Right ventricle myocardium superior (tissue), 1 donor: Measurements from ENCODE around the gene SSU72. TPM values are rescaled to one million over a fixed set of nuclear protein-coding genes. Genes with fewer than 3 reads are reported as not detected.
A peak's percentile ranks its signal among the peaks of the same experiment; 100 is the strongest.
"Not testable (repeated sequence)": the region's sequence is repeated elsewhere in the genome, so short reads cannot be mapped to it uniquely, and the experiment has no call there.

Experiments used
- ATAC-seq: fragments of 200-7000 bp; cut with Tn5 transposase; one replicate; pipeline ENCODE4 v1.9.1; 2020; ENCODE audit warnings: mild to moderate bottlenecking; ENCODE audit not compliant: poor library complexity
- DNase-seq: peaks from one replicate; pipeline ENCODE4 v3.0.0-alpha.2; 2020
- intact Hi-C: fragments of 100-400 bp; cut with DNase I; formaldehyde crosslinking; loops from one replicate; pipeline ENCODE4 v1.11.2; 2022
- total RNA-seq: library from RNA; stranded (reverse); fragmentation: NEBNext Ultra II Directional; extraction: Animal tissue kit (Norgen Biotek cat#: 25700); gene quantifications from one replicate; pipeline ENCODE4 v1.2.1, GENCODE V29; 2021
- donor health status: DM: no; HTN: yes; CAD: no; lungs with severe emphysema.

The SSU72 gene
- total RNA-seq, 1 donor from 2014 or later, result 106 TPM

DNA sequence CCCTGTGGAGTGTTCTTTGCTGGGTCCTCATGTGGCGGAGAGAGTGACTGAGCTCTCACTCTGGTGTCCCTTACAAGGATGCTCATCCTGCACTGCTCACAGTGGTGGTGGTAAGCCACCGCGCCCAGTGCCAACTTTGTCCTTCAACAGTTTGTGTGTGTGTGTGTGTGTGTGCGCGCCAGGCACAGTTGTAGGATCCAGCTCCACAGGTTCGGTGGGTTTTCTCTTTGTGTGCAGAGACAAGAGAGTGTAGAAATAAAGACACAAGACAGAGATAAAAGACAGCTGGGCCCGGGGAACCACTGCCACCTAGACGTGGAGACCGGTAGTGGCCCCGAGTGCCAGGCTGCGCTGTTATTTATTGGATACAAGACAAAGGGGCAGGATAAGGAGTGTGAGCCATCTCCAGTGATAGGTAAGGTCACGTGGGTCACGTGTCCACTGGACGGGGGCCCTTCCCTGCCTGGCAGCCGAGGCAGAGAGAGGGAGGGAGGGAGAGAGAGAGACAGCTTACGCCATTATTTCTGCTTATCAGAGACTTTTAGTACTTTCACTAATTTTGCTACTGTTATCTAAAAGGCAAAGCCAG, 69.8 kb downstream of the SSU72 start:
- DNase-seq, result peak; percentile 82
- ATAC-seq, result peak; percentile 33
- intact Hi-C loops, result loop anchor here (10.0 kb wide), 1 partner anchor 130 kb away; the partner anchor contains the start of gene AURKAIP1

DNA sequence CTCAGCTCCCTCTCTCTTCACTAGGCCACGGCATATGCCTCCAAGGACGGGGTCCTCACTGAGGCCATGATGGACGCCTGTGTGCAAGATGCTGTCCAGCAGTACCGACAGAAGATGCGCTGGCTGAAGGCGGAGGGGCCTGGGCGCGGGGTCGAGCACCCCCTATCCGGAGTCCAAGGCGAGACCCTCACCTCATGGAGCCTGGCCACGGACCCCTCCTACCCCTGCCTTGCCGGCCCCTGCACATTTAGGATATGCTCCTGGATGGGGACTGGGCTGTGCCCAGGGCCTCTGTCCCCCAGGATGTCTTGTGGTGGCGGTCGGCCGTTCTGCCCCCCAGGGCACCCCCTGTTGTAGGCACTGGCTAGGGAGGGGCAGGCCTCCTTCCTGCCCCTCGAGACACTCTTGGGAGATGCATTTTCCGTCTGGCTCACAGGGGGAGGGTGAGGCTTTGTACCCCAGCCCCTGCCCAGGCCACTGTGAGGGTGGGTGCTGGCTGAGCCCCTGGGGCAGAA, 79.1 kb downstream of the SSU72 start:
- DNase-seq, intact Hi-C loops: not testable (repeated sequence)
- ATAC-seq, result peak; percentile 29

DNA sequence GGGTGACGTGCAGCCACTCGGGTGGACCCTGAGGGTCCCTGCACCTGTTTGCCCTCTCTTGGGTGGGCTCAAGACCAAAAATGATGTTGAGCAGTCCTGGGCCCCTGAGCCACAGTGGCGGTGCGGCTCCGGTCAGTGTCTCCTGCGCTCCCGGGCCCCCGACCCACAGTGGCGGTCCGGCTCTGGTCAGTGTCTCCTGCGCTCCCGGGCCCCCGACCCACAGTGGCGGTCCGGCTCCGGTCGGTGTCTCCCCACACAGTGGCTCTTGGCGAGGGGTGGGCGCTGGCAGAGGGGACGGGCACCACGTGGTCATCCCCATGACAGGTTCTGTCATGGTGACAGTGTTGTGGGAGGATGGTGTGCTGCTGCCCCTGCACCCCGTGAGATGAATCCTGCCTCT, 80.4 kb downstream of the SSU72 start:
- ATAC-seq, intact Hi-C loops, DNase-seq: not testable (repeated sequence)

Other genes starting within 250 kb of the SSU72 start
- gene TAS1R3, start 243.6 kb downstream of the SSU72 start, total RNA-seq, result 0.40 TPM
- 126 TPM for gene DVL1, start 225.4 kb downstream of the SSU72 start, total RNA-seq
- gene MXRA8, start 216.3 kb downstream of the SSU72 start, total RNA-seq, result 21.7 TPM
- gene AURKAIP1, start 199.7 kb downstream of the SSU72 start, total RNA-seq, result 271 TPM
- gene CCNL2, start 175.5 kb downstream of the SSU72 start, total RNA-seq, result 45.7 TPM
- 144 TPM for gene MRPL20, start 167.6 kb downstream of the SSU72 start, total RNA-seq
- 1.8 TPM for gene ANKRD65, start 153.6 kb downstream of the SSU72 start, total RNA-seq
- gene VWA1, start 139.2 kb downstream of the SSU72 start, total RNA-seq, result 17.1 TPM
- 0.94 TPM for gene ATAD3C, start 125.2 kb downstream of the SSU72 start, total RNA-seq
- gene ATAD3B, start 103.1 kb downstream of the SSU72 start, total RNA-seq, result 7.9 TPM
- 18.5 TPM for gene ATAD3A, start 62.7 kb downstream of the SSU72 start, total RNA-seq
- gene TMEM240, start 34.2 kb downstream of the SSU72 start, total RNA-seq, result 7.5 TPM
- 2.0 TPM for gene FNDC10, start 25.3 kb upstream of the SSU72 start, total RNA-seq
- 110 TPM for gene MIB2, start 40.6 kb upstream of the SSU72 start, total RNA-seq
- gene MMP23B, start 57.3 kb upstream of the SSU72 start, total RNA-seq, result 25.1 TPM
- 23.6 TPM for gene CDK11B, start 84.1 kb upstream of the SSU72 start, total RNA-seq
- gene SLC35E2B, start 117.9 kb upstream of the SSU72 start, total RNA-seq, result 20.4 TPM
- gene CDK11A, start 149.5 kb upstream of the SSU72 start, total RNA-seq, result 17.3 TPM
- gene NADK, start 203.6 kb upstream of the SSU72 start, total RNA-seq, result 23.0 TPM